Endodermal cell (in vitro differentiated cells): ENCODE measurements around the gene STAMBPL1. TPM values are rescaled to one million over a fixed set of nuclear protein-coding genes. Genes with fewer than 3 reads are reported as not detected.

ENCODE experiments used
- DNase-seq: peaks from one replicate; pipeline ENCODE4 v3.0.0-alpha.2; 2017
- H3K27ac ChIP-seq: 2 replicates; pipeline ENCODE4 v1.5.1; 2013; ENCODE audit warnings: mild to moderate bottlenecking, low read depth, low read length, moderate library complexity
- H3K27me3 ChIP-seq: 2 replicates; pipeline ENCODE4 v1.6.1; 2013; ENCODE audit warnings: mild to moderate bottlenecking, low read length, moderate library complexity; ENCODE audit not compliant: insufficient read depth, control insufficient read depth, poor library complexity, severe bottlenecking
- H3K36me3 ChIP-seq: 2 replicates; pipeline ENCODE4 v1.7.0; 2013; ENCODE audit warnings: mild to moderate bottlenecking, low read length, moderate library complexity; ENCODE audit not compliant: control insufficient read depth, insufficient read depth
- H3K4me1 ChIP-seq: one replicate; pipeline ENCODE4 v1.7.0; 2013; ENCODE audit warnings: low read length; ENCODE audit not compliant: control insufficient read depth, insufficient read depth
- H3K4me3 ChIP-seq: 2 replicates; pipeline ENCODE4 v1.5.1; 2013; ENCODE audit warnings: mild to moderate bottlenecking, low read length, moderate library complexity
- H3K9ac ChIP-seq: 2 replicates; pipeline ENCODE4 v1.6.1; 2013; ENCODE audit warnings: mild to moderate bottlenecking, low read length, moderate library complexity; ENCODE audit not compliant: poor library complexity, severe bottlenecking; ENCODE audit errors: extremely low read depth
- H3K9me3 ChIP-seq: 2 replicates; pipeline ENCODE4 v1.6.1; 2013; ENCODE audit warnings: mild to moderate bottlenecking, low read length, moderate library complexity; ENCODE audit not compliant: control insufficient read depth
- H3K27ac Mint-ChIP-seq: 2 replicates; pipeline ENCODE4 v1.8.0; 2020; ENCODE audit warnings: mixed read lengths
- H3K27me3 Mint-ChIP-seq: 2 replicates; pipeline ENCODE4 v1.8.0; 2021; ENCODE audit warnings: mild to moderate bottlenecking, mixed read lengths; ENCODE audit not compliant: insufficient read depth
- H3K36me3 Mint-ChIP-seq: 2 replicates; pipeline ENCODE4 v1.8.0; 2020; ENCODE audit warnings: low read depth, mixed read lengths
- H3K4me1 Mint-ChIP-seq: 2 replicates; pipeline ENCODE4 v1.8.0; 2020; ENCODE audit warnings: mixed read lengths
- H3K4me3 Mint-ChIP-seq: 2 replicates; pipeline ENCODE4 v1.8.0; 2020; ENCODE audit warnings: mild to moderate bottlenecking, moderate library complexity, mixed read lengths
- H3K9me3 Mint-ChIP-seq: 2 replicates; pipeline ENCODE4 v1.8.0; 2020; ENCODE audit warnings: mild to moderate bottlenecking, mixed read lengths
- WGBS, 2 experiments: methylation state at CpG; one replicate each; pipeline versions ENCODE4 v1.1.5 to v1.1.7; 2013; ENCODE audit warnings: missing lambda C conversion rate in 2 of 2, mixed read lengths in 1 of 2; ENCODE audit not compliant: insufficient coverage in 1 of 2, insufficient read length in 1 of 2; 5-methylcytosine and 5-hydroxymethylcytosine counted together
- total RNA-seq, 2 donors: library from RNA; stranded (reverse); fragmentation: NEBNext Ultra II Directional in 1 of 2; extraction: Animal tissue kit (Norgen Biotek cat#: 25700) in 1 of 2; gene quantifications; 2 replicates in 1 of 2; 3 replicates in 1 of 2; pipeline ENCODE4 v1.2.1, GENCODE V29; 2021
- TF ChIP-seq, protein P1 (sequence below): fragments of 200-600 bp; sonication (generic); conservative IDR thresholded peaks from 2 replicates; pipeline ENCODE4 v1.5.0; 2021; ENCODE audit warnings: antibody characterized with exemption, mild to moderate bottlenecking

Gene STAMBPL1
- total RNA-seq, 2 donors from 2014 or later, result 1.2 to 4.1 TPM

DNA sequence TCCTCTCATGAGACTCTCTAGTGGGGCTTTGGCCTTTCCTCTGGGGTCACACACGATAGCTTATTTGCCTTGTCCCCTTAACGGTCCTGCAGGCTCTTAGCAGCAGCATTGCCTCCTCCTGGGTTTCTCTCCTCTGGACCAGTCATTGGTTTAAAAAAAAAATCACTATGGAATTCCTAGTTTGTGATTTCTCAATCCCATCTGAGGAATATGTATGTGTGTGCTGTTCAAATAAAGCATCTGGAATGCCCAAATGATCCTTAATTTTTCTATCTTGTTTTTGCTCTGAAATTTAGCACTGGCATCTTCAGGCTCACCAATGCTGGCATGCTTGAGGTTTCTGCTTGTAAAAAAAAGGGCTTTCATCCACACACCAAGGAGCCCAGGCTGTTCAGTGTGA, 42.0 kb downstream of the STAMBPL1 start:
- Histone ChIP-seq H3K9ac (no peak overlapping the region), H3K9me3 (peaks cover 5% of the 10 kb centered on the region), H3K36me3 (no peaks in the 10 kb centered on the region), H3K27me3 (peaks cover 22% of the 10 kb centered on the region), H3K27ac (no peak overlapping the region), H3K4me3 (no peak overlapping the region), H3K4me1 (peaks cover 6% of the 10 kb centered on the region)
- DNase-seq, result no peak
- H3K36me3 Mint-ChIP-seq, result no peaks in the 10 kb centered on the region
- peaks cover 15% of the 10 kb centered on the region for H3K4me1 Mint-ChIP-seq
- no peak overlapping the region for H3K4me3 Mint-ChIP-seq
- no peak overlapping the region for H3K27ac Mint-ChIP-seq
- TF ChIP-seq, protein P1, sequence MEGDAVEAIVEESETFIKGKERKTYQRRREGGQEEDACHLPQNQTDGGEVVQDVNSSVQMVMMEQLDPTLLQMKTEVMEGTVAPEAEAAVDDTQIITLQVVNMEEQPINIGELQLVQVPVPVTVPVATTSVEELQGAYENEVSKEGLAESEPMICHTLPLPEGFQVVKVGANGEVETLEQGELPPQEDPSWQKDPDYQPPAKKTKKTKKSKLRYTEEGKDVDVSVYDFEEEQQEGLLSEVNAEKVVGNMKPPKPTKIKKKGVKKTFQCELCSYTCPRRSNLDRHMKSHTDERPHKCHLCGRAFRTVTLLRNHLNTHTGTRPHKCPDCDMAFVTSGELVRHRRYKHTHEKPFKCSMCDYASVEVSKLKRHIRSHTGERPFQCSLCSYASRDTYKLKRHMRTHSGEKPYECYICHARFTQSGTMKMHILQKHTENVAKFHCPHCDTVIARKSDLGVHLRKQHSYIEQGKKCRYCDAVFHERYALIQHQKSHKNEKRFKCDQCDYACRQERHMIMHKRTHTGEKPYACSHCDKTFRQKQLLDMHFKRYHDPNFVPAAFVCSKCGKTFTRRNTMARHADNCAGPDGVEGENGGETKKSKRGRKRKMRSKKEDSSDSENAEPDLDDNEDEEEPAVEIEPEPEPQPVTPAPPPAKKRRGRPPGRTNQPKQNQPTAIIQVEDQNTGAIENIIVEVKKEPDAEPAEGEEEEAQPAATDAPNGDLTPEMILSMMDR, result no peak
- H3K9me3 Mint-ChIP-seq, result no peaks in the 10 kb centered on the region
- 91 to 96% methylated on average over 2 of the region's 2 CpGs for WGBS, 2 experiments
- peaks cover 7% of the 10 kb centered on the region for H3K27me3 Mint-ChIP-seq

GRCh38 chr10:88923520-88923919, 43.5 kb downstream of the STAMBPL1 start:
- TF ChIP-seq, protein P1, result no peak
- no peak for DNase-seq
- Mint-ChIP-seq H3K36me3 (no peaks in the 10 kb centered on the region), H3K4me1 (peaks cover 25% of the 10 kb centered on the region), H3K9me3 (no peaks in the 10 kb centered on the region), H3K27me3 (no peaks in the 10 kb centered on the region), H3K4me3 (no peak overlapping the region), H3K27ac (no peak overlapping the region)
- Histone ChIP-seq H3K9ac (no peak overlapping the region), H3K27ac (no peak overlapping the region), H3K4me3 (no peak overlapping the region), H3K4me1 (peaks cover 8% of the 10 kb centered on the region), H3K36me3 (no peaks in the 10 kb centered on the region), H3K27me3 (peaks cover 8% of the 10 kb centered on the region), H3K9me3 (no peaks in the 10 kb centered on the region)

DNA sequence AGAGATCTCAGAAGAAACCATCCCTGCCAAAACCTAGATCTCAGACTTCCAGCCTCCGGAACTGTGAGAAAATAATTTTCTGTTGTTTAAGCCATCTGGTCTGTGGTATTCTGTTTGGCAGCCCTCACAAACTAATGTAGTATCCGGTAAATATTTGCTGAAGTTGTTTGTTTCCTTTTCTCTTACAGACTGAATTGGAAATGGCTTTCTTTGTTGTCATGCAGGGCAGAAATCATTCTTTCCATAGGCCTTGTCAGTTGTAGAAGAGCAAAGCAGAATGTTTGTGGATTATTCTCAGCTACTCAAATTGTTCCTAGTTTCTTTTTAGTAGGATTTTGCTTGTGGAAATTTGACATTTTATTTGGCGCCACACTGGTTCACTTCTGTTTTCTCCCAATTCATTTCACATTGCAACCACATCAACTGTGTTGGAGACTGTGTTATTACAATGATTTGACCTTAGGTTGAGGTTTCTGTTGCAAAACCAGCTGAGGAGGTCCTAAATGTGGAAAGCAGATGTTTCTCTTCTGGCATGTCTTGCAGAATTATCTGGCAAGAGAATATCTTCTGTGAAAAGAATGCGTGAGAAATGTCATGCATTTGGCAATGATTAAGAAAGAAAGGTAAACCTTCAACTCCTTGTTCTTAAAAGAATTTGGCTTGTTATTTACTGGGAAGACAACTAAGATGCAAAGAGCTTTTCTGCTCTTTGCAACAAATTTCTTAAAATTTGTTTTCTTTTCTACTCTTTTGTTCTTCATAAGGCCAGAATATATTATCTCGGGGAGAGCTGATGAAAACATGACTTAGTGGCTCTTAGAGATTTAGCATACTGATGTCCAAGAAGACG, 46.7 kb downstream of the STAMBPL1 start:
- Histone ChIP-seq H3K4me3 (no peak overlapping the region), H3K27ac (no peak overlapping the region), H3K27me3 (peaks cover 16% of the 10 kb centered on the region), H3K4me1 (peaks cover 4% of the 10 kb centered on the region), H3K9ac (no peak overlapping the region), H3K36me3 (no peaks in the 10 kb centered on the region), H3K9me3 (no peaks in the 10 kb centered on the region)
- Mint-ChIP-seq H3K4me1 (peaks cover 23% of the 10 kb centered on the region), H3K27ac (no peak overlapping the region), H3K27me3 (peaks cover 12% of the 10 kb centered on the region), H3K9me3 (no peaks in the 10 kb centered on the region), H3K4me3 (no peak overlapping the region), H3K36me3 (no peaks in the 10 kb centered on the region)
- no peak for DNase-seq
- WGBS, 2 experiments, result 92 to 93% methylated on average over 4 to 6 of the region's 6 CpGs
- TF ChIP-seq, protein P1, result no peak
